ENCODE results near the gene SGCE. TPM values are rescaled to one million over a fixed set of nuclear protein-coding genes. Genes with fewer than 3 reads are reported as not detected.

Gene SGCE
- total RNA-seq, 1 experiment from 2014 or later, result 17.4 TPM

DNA sequence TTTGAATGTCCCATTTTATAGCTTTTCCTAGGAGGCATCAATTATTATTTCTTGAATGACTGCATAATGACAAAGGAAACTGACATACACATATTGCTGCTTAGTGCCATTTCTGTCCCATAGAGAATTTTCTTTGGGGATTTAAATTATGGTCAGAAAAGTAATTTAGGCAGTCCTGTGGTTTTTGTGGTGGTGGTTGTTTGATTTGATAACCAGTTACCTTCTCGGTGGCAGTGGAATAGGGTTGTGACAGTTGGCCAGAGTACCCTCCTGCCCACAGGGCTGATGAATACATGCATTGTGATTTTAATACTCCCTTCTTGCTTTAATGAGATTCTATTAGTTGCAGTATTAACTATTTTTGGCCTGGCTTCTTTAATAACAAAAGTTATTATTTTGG lies 6.6 kb upstream of the SGCE start:
- no peaks in the 10 kb centered on the region for H3K36me3 ChIP-seq (ENCODE audit: control insufficient read depth in 1 of 2, insufficient read depth in 2 of 2, low read length in 2 of 2)
- DNase-seq (ENCODE audit: low read depth, low spot score) (no peak), ATAC-seq (no peak)
- POLR2A ChIA-PET, result no interaction called here
- H3K9me2 ChIP-seq (ENCODE audit: insufficient read depth), result no peaks in the 10 kb centered on the region
- no peaks in the 10 kb centered on the region for H3K9me3 ChIP-seq (ENCODE audit: control insufficient read depth in 1 of 2, insufficient read depth in 1 of 2, low read depth in 1 of 2, low read length in 2 of 2)
- no peak overlapping the region for H3K4me3 ChIP-seq (replicated peaks in 1 of 2; ENCODE audit: low read depth in 1 of 2, low read length in 2 of 2)
- no peaks in the 10 kb centered on the region for H3K27me3 ChIP-seq (ENCODE audit: insufficient read depth, low read length)
- CTCF ChIA-PET, result no interaction called here
- no TSS peak for BruUV-seq (replicated peaks)
- TF ChIP-seq JUND (IDR thresholded peaks at IDR 0.05), result no peak
- TF ChIP-seq FOSL1 (IDR thresholded peaks at IDR 0.05; ENCODE audit: low read depth), result no peak
- TF ChIP-seq, protein P1, sequence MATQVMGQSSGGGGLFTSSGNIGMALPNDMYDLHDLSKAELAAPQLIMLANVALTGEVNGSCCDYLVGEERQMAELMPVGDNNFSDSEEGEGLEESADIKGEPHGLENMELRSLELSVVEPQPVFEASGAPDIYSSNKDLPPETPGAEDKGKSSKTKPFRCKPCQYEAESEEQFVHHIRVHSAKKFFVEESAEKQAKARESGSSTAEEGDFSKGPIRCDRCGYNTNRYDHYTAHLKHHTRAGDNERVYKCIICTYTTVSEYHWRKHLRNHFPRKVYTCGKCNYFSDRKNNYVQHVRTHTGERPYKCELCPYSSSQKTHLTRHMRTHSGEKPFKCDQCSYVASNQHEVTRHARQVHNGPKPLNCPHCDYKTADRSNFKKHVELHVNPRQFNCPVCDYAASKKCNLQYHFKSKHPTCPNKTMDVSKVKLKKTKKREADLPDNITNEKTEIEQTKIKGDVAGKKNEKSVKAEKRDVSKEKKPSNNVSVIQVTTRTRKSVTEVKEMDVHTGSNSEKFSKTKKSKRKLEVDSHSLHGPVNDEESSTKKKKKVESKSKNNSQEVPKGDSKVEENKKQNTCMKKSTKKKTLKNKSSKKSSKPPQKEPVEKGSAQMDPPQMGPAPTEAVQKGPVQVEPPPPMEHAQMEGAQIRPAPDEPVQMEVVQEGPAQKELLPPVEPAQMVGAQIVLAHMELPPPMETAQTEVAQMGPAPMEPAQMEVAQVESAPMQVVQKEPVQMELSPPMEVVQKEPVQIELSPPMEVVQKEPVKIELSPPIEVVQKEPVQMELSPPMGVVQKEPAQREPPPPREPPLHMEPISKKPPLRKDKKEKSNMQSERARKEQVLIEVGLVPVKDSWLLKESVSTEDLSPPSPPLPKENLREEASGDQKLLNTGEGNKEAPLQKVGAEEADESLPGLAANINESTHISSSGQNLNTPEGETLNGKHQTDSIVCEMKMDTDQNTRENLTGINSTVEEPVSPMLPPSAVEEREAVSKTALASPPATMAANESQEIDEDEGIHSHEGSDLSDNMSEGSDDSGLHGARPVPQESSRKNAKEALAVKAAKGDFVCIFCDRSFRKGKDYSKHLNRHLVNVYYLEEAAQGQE (IDR thresholded peaks at IDR 0.05; ENCODE audit: low read depth), result no peak
- no peak for TF ChIP-seq SP1 (IDR thresholded peaks at IDR 0.05; ENCODE audit: low read depth)
- no peak for TF ChIP-seq CBX3 (IDR thresholded peaks at IDR 0.05; ENCODE audit: low read depth)
- no peak for TF ChIP-seq EZH2phosphoT487 (IDR thresholded peaks at IDR 0.05; ENCODE audit: borderline replicate concordance)
- TF ChIP-seq ZFX (IDR thresholded peaks at IDR 0.05), result no peak
- no peak overlapping the region for H3K4me2 ChIP-seq (ENCODE audit: low read length)
- no peak overlapping the region for H3K9ac ChIP-seq (ENCODE audit: low read length)
- peaks cover 3 to 4% of the 10 kb centered on the region in 2 experiments; a peak in 2 of 4 replicates for H3K4me1 ChIP-seq (ENCODE audit: control insufficient read depth in 1 of 2, insufficient read depth in 2 of 2, low read length in 2 of 2)
- H3K79me2 ChIP-seq (ENCODE audit: insufficient read depth, low read length), result no peaks in the 10 kb centered on the region
- RAD21 ChIA-PET (ENCODE audit: low non-redundant PET in 1 of 2, low total read pairs in 2 of 2, uncharacterized antibody in 2 of 2, unreplicated experiment in 2 of 2), result no interaction called here
- no peak overlapping the region for H3K27ac ChIP-seq (ENCODE audit: low read depth, low read length)
- intact Hi-C loops (cut with micrococcal nuclease), result no loop called here
- H4K20me1 ChIP-seq (ENCODE audit: insufficient read depth), result no peaks in the 10 kb centered on the region
- no peak overlapping the region for H2AFZ ChIP-seq (ENCODE audit: low read depth, low read length, poor library complexity, severe bottlenecking)

DNA sequence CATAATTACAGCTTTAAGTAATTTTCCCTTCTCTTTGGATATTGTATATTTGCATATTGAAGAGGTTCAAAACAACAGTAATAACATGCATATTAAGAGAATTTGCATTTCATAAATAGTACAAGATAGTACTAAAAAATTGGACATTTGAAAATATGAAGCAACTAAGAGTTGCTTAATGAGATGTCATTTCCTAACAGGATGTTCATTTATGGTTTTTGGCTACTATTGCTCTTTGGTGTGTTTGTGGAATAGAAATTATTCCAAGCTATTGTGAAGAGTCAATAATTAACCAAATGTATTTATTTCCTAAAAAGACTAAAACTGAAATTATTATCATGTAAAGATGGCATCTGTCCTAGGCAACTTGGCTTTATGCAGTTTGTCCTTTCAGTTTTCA lies 4.1 kb upstream of the SGCE start:
- Histone ChIP-seq H3K4me3 (replicated peaks in 1 of 2; ENCODE audit: low read depth in 1 of 2, low read length in 2 of 2) (no peak overlapping the region), H3K79me2 (ENCODE audit: insufficient read depth, low read length) (no peaks in the 10 kb centered on the region), H3K9me3 (ENCODE audit: control insufficient read depth in 1 of 2, insufficient read depth in 1 of 2, low read depth in 1 of 2, low read length in 2 of 2) (no peaks in the 10 kb centered on the region), H3K27ac (ENCODE audit: low read depth, low read length) (no peak overlapping the region), H3K27me3 (ENCODE audit: insufficient read depth, low read length) (no peaks in the 10 kb centered on the region), H3K9me2 (ENCODE audit: insufficient read depth) (no peaks in the 10 kb centered on the region), H4K20me1 (ENCODE audit: insufficient read depth) (no peaks in the 10 kb centered on the region), H3K36me3 (ENCODE audit: control insufficient read depth in 1 of 2, insufficient read depth in 2 of 2, low read length in 2 of 2) (no peaks in the 10 kb centered on the region), H3K9ac (ENCODE audit: low read length) (no peak overlapping the region), H3K4me1 (ENCODE audit: control insufficient read depth in 1 of 2, insufficient read depth in 2 of 2, low read length in 2 of 2) (peaks cover 5 to 15% of the 10 kb centered on the region in 2 experiments; a peak in 2 of 4 replicates), H2AFZ (ENCODE audit: low read depth, low read length, poor library complexity, severe bottlenecking) (no peak overlapping the region), H3K4me2 (ENCODE audit: low read length) (no peak overlapping the region)
- TF ChIP-seq ZNF274 (IDR thresholded peaks at IDR 0.05; ENCODE audit: low read depth, low read length) (no peak), ZFX (IDR thresholded peaks at IDR 0.05) (no peak), SRF (IDR thresholded peaks at IDR 0.05; ENCODE audit: low read depth) (no peak), EZH2phosphoT487 (IDR thresholded peaks at IDR 0.05; ENCODE audit: borderline replicate concordance) (no peak)
- DNase-seq (ENCODE audit: low read depth, low spot score) (no peak), ATAC-seq (no peak)
- intact Hi-C loops (cut with micrococcal nuclease), result no loop called here
- ChIA-PET CTCF (no interaction called here), RAD21 (ENCODE audit: low non-redundant PET in 1 of 2, low total read pairs in 2 of 2, uncharacterized antibody in 2 of 2, unreplicated experiment in 2 of 2) (no interaction called here), POLR2A (no interaction called here)
- BruUV-seq (replicated peaks), result no TSS peak

Measured in HCT116 (cell line).